ENCODE measurements around the gene DOCK7. TPM values are rescaled to one million over a fixed set of nuclear protein-coding genes. Genes with fewer than 3 reads are reported as not detected.

Gene DOCK7
- total and polyA plus RNA-seq, 2 experiments from 2014 or later, result 41.5 to 83.8 TPM

- H3K79me2 ChIP-seq (ENCODE audit: insufficient read depth), result no peaks in the 10 kb centered on the region
- TF ChIP-seq EZH2phosphoT487 (IDR thresholded peaks at IDR 0.05; ENCODE audit: insufficient read depth, low read depth), result no peak
- no peak for TF ChIP-seq EZH2 (IDR thresholded peaks at IDR 0.05; ENCODE audit: insufficient read depth, poor library complexity, severe bottlenecking)
- no peak overlapping the region for H3K9ac ChIP-seq
- H3K9me2 ChIP-seq (ENCODE audit: insufficient read depth), result no peaks in the 10 kb centered on the region
- no peaks in the 10 kb centered on the region for H3K4me1 ChIP-seq (ENCODE audit: insufficient read depth)
- H3K27me3 ChIP-seq (replicated peaks; ENCODE audit: insufficient read depth), result no peaks in the 10 kb centered on the region
- H4K20me1 ChIP-seq (ENCODE audit: insufficient read depth), result no peaks in the 10 kb centered on the region
- no peaks in the 10 kb centered on the region for H3K9me3 ChIP-seq (ENCODE audit: low read depth)
- H3F3A ChIP-seq (ENCODE audit: insufficient read depth), result no peaks in the 10 kb centered on the region
- H3K27ac ChIP-seq, result no peak overlapping the region
- no peak overlapping the region for H2AFZ ChIP-seq
- in situ Hi-C loops (cut with MboI), result no loop called here
- DNase-seq, result no peak
- H3K4me3 ChIP-seq, result no peak overlapping the region
- peaks cover 54% of the 10 kb centered on the region for H3K36me3 ChIP-seq (ENCODE audit: low read depth)
- H3K4me2 ChIP-seq (ENCODE audit: unreplicated experiment), result no peak overlapping the region
Observed at GRCh38 chr1:62467092-62467491, 221.1 kb downstream of the DOCK7 start.

- no peak overlapping the region for H3K4me3 ChIP-seq
- no peaks in the 10 kb centered on the region for H3K4me1 ChIP-seq (ENCODE audit: insufficient read depth)
- H4K20me1 ChIP-seq (ENCODE audit: insufficient read depth), result no peaks in the 10 kb centered on the region
- peaks cover 32% of the 10 kb centered on the region for H3K36me3 ChIP-seq (ENCODE audit: low read depth)
- no peaks in the 10 kb centered on the region; the same call in 1 of the 2 replicates for H3F3A ChIP-seq (ENCODE audit: insufficient read depth)
- H3K9me2 ChIP-seq (ENCODE audit: insufficient read depth), result no peaks in the 10 kb centered on the region
- peak; percentile 20 for DNase-seq
- no peak overlapping the region for H3K9ac ChIP-seq
- TF ChIP-seq EZH2 (IDR thresholded peaks at IDR 0.05; ENCODE audit: insufficient read depth, poor library complexity, severe bottlenecking) (no peak), EZH2phosphoT487 (IDR thresholded peaks at IDR 0.05; ENCODE audit: insufficient read depth, low read depth) (no peak)
- no peaks in the 10 kb centered on the region for H3K27me3 ChIP-seq (replicated peaks; ENCODE audit: insufficient read depth)
- no peak overlapping the region for H2AFZ ChIP-seq
- WGBS, 2 experiments (ENCODE audit: low coverage in 1 of 2, low lambda C conversion rate in 2 of 2, missing lambda C conversion rate in 2 of 2), result 87 to 90% methylated on average over 3 of the region's 3 CpGs
- H3K4me2 ChIP-seq (ENCODE audit: unreplicated experiment), result no peak overlapping the region
- no peaks in the 10 kb centered on the region for H3K79me2 ChIP-seq (ENCODE audit: insufficient read depth)
- H3K9me3 ChIP-seq (ENCODE audit: low read depth), result no peaks in the 10 kb centered on the region
- no peak overlapping the region for H3K27ac ChIP-seq
- in situ Hi-C loops (cut with MboI), result no loop called here
Observed at GRCh38 chr1:62462370-62462769, 225.8 kb downstream of the DOCK7 start.

GRCh38 chr1:62457955-62458354 lies 230.2 kb downstream of the DOCK7 start:
- Histone ChIP-seq H3K9me3 (ENCODE audit: low read depth) (no peaks in the 10 kb centered on the region), H3K4me2 (ENCODE audit: unreplicated experiment) (no peak overlapping the region), H3K9ac (no peak overlapping the region), H3K36me3 (ENCODE audit: low read depth) (peaks cover 32% of the 10 kb centered on the region), H3K79me2 (ENCODE audit: insufficient read depth) (no peaks in the 10 kb centered on the region), H3K4me3 (no peak overlapping the region), H2AFZ (no peak overlapping the region), H4K20me1 (ENCODE audit: insufficient read depth) (no peaks in the 10 kb centered on the region), H3K4me1 (ENCODE audit: insufficient read depth) (peaks cover 4% of the 10 kb centered on the region; the same call in 1 of the 2 replicates), H3K27ac (no peak overlapping the region), H3K27me3 (replicated peaks; ENCODE audit: insufficient read depth) (no peaks in the 10 kb centered on the region), H3F3A (ENCODE audit: insufficient read depth) (peaks cover 26% of the 10 kb centered on the region), H3K9me2 (ENCODE audit: insufficient read depth) (no peaks in the 10 kb centered on the region)
- in situ Hi-C loops (cut with MboI), result no loop called here
- TF ChIP-seq EZH2 (IDR thresholded peaks at IDR 0.05; ENCODE audit: insufficient read depth, poor library complexity, severe bottlenecking), result no peak
- no peak for TF ChIP-seq EZH2phosphoT487 (IDR thresholded peaks at IDR 0.05; ENCODE audit: insufficient read depth, low read depth)
- 47 to 65% methylated on average over 7 of the region's 7 CpGs for WGBS, 2 experiments (ENCODE audit: low coverage in 1 of 2, low lambda C conversion rate in 2 of 2, missing lambda C conversion rate in 2 of 2)
- DNase-seq, result no peak

GRCh38 chr1:62452951-62453350 lies 235.2 kb downstream of the DOCK7 start:
- DNase-seq, result peak; percentile 67
- in situ Hi-C loops (cut with MboI), result no loop called here
- H3K4me1 ChIP-seq (ENCODE audit: insufficient read depth), result peaks cover 9% of the 10 kb centered on the region; the same call in 1 of the 2 replicates
- H3K27me3 ChIP-seq (replicated peaks; ENCODE audit: insufficient read depth), result no peaks in the 10 kb centered on the region
- no peaks in the 10 kb centered on the region for H3K9me2 ChIP-seq (ENCODE audit: insufficient read depth)
- H3K36me3 ChIP-seq (ENCODE audit: low read depth), result peaks cover 76% of the 10 kb centered on the region
- WGBS, 2 experiments (ENCODE audit: low coverage in 1 of 2, low lambda C conversion rate in 2 of 2, missing lambda C conversion rate in 2 of 2), result 94 to 100% methylated on average over 1 of the region's 1 CpG
- no peak for TF ChIP-seq EZH2phosphoT487 (IDR thresholded peaks at IDR 0.05; ENCODE audit: insufficient read depth, low read depth)
- TF ChIP-seq EZH2 (IDR thresholded peaks at IDR 0.05; ENCODE audit: insufficient read depth, poor library complexity, severe bottlenecking), result no peak
- peaks cover 45% of the 10 kb centered on the region for H3F3A ChIP-seq (ENCODE audit: insufficient read depth)
- no peaks in the 10 kb centered on the region for H3K9me3 ChIP-seq (ENCODE audit: low read depth)
- H2AFZ ChIP-seq, result no peak overlapping the region
- no peak overlapping the region for H3K27ac ChIP-seq
- no peak overlapping the region for H3K9ac ChIP-seq
- H3K79me2 ChIP-seq (ENCODE audit: insufficient read depth), result no peaks in the 10 kb centered on the region; the same call in 1 of the 2 replicates
- no peak overlapping the region for H3K4me3 ChIP-seq
- H4K20me1 ChIP-seq (ENCODE audit: insufficient read depth), result no peaks in the 10 kb centered on the region
- H3K4me2 ChIP-seq (ENCODE audit: unreplicated experiment), result no peak overlapping the region

GRCh38 chr1:62450301-62450700 lies 237.9 kb downstream of the DOCK7 start:
- Histone ChIP-seq H4K20me1 (ENCODE audit: insufficient read depth) (no peaks in the 10 kb centered on the region), H3F3A (ENCODE audit: insufficient read depth) (peaks cover 38% of the 10 kb centered on the region; the same call in 1 of the 2 replicates), H3K4me2 (ENCODE audit: unreplicated experiment) (no peak overlapping the region), H3K4me3 (no peak overlapping the region), H3K9ac (no peak overlapping the region), H3K27me3 (replicated peaks; ENCODE audit: insufficient read depth) (no peaks in the 10 kb centered on the region), H3K27ac (no peak overlapping the region), H3K36me3 (ENCODE audit: low read depth) (peaks cover 71% of the 10 kb centered on the region), H2AFZ (no peak overlapping the region), H3K79me2 (ENCODE audit: insufficient read depth) (peaks cover 19% of the 10 kb centered on the region), H3K9me2 (ENCODE audit: insufficient read depth) (no peaks in the 10 kb centered on the region), H3K4me1 (ENCODE audit: insufficient read depth) (peaks cover 9% of the 10 kb centered on the region; the same call in 1 of the 2 replicates), H3K9me3 (ENCODE audit: low read depth) (no peaks in the 10 kb centered on the region)
- TF ChIP-seq EZH2phosphoT487 (IDR thresholded peaks at IDR 0.05; ENCODE audit: insufficient read depth, low read depth) (no peak), EZH2 (IDR thresholded peaks at IDR 0.05; ENCODE audit: insufficient read depth, poor library complexity, severe bottlenecking) (no peak)
- WGBS, 2 experiments (ENCODE audit: low coverage in 1 of 2, low lambda C conversion rate in 2 of 2, missing lambda C conversion rate in 2 of 2), result 97 to 100% methylated on average over 2 of the region's 2 CpGs
- in situ Hi-C loops (cut with MboI), result no loop called here
- DNase-seq, result no peak

All from GM23248 (cell line).